Measurements from ENCODE around the gene BOK. TPM values are rescaled to one million over a fixed set of nuclear protein-coding genes. Genes with fewer than 3 reads are reported as not detected.

BOK gene
- total RNA-seq, 1 experiment from 2014 or later: 18.6 TPM

GRCh38 chr2:241592126-241592845, 33.7 kb downstream of the BOK start:
- TF ChIP-seq, protein P1, sequence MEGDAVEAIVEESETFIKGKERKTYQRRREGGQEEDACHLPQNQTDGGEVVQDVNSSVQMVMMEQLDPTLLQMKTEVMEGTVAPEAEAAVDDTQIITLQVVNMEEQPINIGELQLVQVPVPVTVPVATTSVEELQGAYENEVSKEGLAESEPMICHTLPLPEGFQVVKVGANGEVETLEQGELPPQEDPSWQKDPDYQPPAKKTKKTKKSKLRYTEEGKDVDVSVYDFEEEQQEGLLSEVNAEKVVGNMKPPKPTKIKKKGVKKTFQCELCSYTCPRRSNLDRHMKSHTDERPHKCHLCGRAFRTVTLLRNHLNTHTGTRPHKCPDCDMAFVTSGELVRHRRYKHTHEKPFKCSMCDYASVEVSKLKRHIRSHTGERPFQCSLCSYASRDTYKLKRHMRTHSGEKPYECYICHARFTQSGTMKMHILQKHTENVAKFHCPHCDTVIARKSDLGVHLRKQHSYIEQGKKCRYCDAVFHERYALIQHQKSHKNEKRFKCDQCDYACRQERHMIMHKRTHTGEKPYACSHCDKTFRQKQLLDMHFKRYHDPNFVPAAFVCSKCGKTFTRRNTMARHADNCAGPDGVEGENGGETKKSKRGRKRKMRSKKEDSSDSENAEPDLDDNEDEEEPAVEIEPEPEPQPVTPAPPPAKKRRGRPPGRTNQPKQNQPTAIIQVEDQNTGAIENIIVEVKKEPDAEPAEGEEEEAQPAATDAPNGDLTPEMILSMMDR (IDR thresholded peaks at IDR 0.05; ENCODE audit: insufficient read depth in 1 of 2, low read depth in 1 of 2, low read length in 1 of 2, severe bottlenecking in 1 of 2, unreplicated experiment in 1 of 2): no peak
- Histone ChIP-seq H3K4me1 (no peaks in the 10 kb centered on the region), H3K9me3 (no peaks in the 10 kb centered on the region), H3K4me3 (ENCODE audit: low read depth, low read length) (no peak overlapping the region), H3K27me3 (replicated peaks; ENCODE audit: control insufficient read depth, insufficient read depth, low read length) (no peaks in the 10 kb centered on the region), H3K36me3 (ENCODE audit: control insufficient read depth, insufficient read depth, low read length) (no peaks in the 10 kb centered on the region)
- no peak for DNase-seq
- intact Hi-C loops (cut with micrococcal nuclease; ENCODE audit: unreplicated experiment): no loop called here
- CTCF ChIA-PET: no interaction called here
- Mint-ChIP-seq H3K27me3 (ENCODE audit: insufficient read depth, unreplicated experiment) (no peaks in the 10 kb centered on the region), H3K36me3 (ENCODE audit: insufficient read depth, unreplicated experiment) (peaks cover 23% of the 10 kb centered on the region), H3K4me3 (ENCODE audit: unreplicated experiment) (no peak overlapping the region), H3K9me3 (ENCODE audit: unreplicated experiment) (peaks cover 10% of the 10 kb centered on the region), H3K27ac (ENCODE audit: unreplicated experiment) (no peak overlapping the region), H3K4me1 (ENCODE audit: low read depth, unreplicated experiment) (no peaks in the 10 kb centered on the region)
- POLR2A ChIA-PET: no interaction called here
- no TSS peak for BruUV-seq (replicated peaks)

- Histone ChIP-seq H3K9me3 (no peaks in the 10 kb centered on the region), H3K36me3 (ENCODE audit: control insufficient read depth, insufficient read depth, low read length) (no peaks in the 10 kb centered on the region), H3K4me1 (no peaks in the 10 kb centered on the region), H3K27me3 (replicated peaks; ENCODE audit: control insufficient read depth, insufficient read depth, low read length) (no peaks in the 10 kb centered on the region), H3K4me3 (ENCODE audit: low read depth, low read length) (no peak overlapping the region)
- CTCF ChIA-PET: no interaction called here
- intact Hi-C loops (cut with micrococcal nuclease; ENCODE audit: unreplicated experiment): no loop called here
- H3K4me1 Mint-ChIP-seq (ENCODE audit: low read depth, unreplicated experiment): no peaks in the 10 kb centered on the region
- DNase-seq: no peak
- peaks cover 28% of the 10 kb centered on the region for H3K36me3 Mint-ChIP-seq (ENCODE audit: insufficient read depth, unreplicated experiment)
- H3K27me3 Mint-ChIP-seq (ENCODE audit: insufficient read depth, unreplicated experiment): no peaks in the 10 kb centered on the region
- TF ChIP-seq, protein P1 (IDR thresholded peaks at IDR 0.05; ENCODE audit: insufficient read depth in 1 of 2, low read depth in 1 of 2, low read length in 1 of 2, severe bottlenecking in 1 of 2, unreplicated experiment in 1 of 2): no peak
- peaks cover under 1% of the 10 kb centered on the region for H3K9me3 Mint-ChIP-seq (ENCODE audit: unreplicated experiment)
- POLR2A ChIA-PET: no interaction called here
- BruUV-seq (replicated peaks): no TSS peak
- no peak overlapping the region for H3K27ac Mint-ChIP-seq (ENCODE audit: unreplicated experiment)
- no peak overlapping the region for H3K4me3 Mint-ChIP-seq (ENCODE audit: unreplicated experiment)
These were observed 34.7 kb downstream of the BOK start for GRCh38 chr2:241593271-241593670.

GRCh38 chr2:241595600-241596140, 37.1 kb downstream of the BOK start:
- intact Hi-C loops (cut with micrococcal nuclease; ENCODE audit: unreplicated experiment): no loop called here
- Histone ChIP-seq H3K4me3 (ENCODE audit: low read depth, low read length) (no peak overlapping the region), H3K4me1 (no peaks in the 10 kb centered on the region), H3K9me3 (no peaks in the 10 kb centered on the region), H3K27me3 (replicated peaks; ENCODE audit: control insufficient read depth, insufficient read depth, low read length) (no peaks in the 10 kb centered on the region), H3K36me3 (ENCODE audit: control insufficient read depth, insufficient read depth, low read length) (no peaks in the 10 kb centered on the region)
- no peak overlapping the region for H3K4me3 Mint-ChIP-seq (ENCODE audit: unreplicated experiment)
- TF ChIP-seq, protein P1 (IDR thresholded peaks at IDR 0.05; ENCODE audit: insufficient read depth in 1 of 2, low read depth in 1 of 2, low read length in 1 of 2, severe bottlenecking in 1 of 2, unreplicated experiment in 1 of 2): no peak
- no peak overlapping the region for H3K27ac Mint-ChIP-seq (ENCODE audit: unreplicated experiment)
- no peaks in the 10 kb centered on the region for H3K9me3 Mint-ChIP-seq (ENCODE audit: unreplicated experiment)
- no peaks in the 10 kb centered on the region for H3K4me1 Mint-ChIP-seq (ENCODE audit: low read depth, unreplicated experiment)
- BruUV-seq (replicated peaks): no TSS peak
- ChIA-PET CTCF (no interaction called here), POLR2A (no interaction called here)
- peaks cover 29% of the 10 kb centered on the region for H3K36me3 Mint-ChIP-seq (ENCODE audit: insufficient read depth, unreplicated experiment)
- no peak for DNase-seq
- H3K27me3 Mint-ChIP-seq (ENCODE audit: insufficient read depth, unreplicated experiment): no peaks in the 10 kb centered on the region
